Stimulated activated CD8-positive, alpha-beta memory T cell treated with anti-CD3 and anti-CD28 coated beads, Interleukin-4, amount 100 ng/mL, for 24 hours (primary cell): ENCODE measurements around the gene NUDT2.

Experiments
- DNase-seq: peaks from one replicate; pipeline ENCODE4 v3.0.0-alpha.2; 2020; ENCODE audit warnings: low read depth

NUDT2 gene

GRCh38 chr9:34385561-34386230, 56.3 kb downstream of the NUDT2 start:
- no peak for DNase-seq

DNA sequence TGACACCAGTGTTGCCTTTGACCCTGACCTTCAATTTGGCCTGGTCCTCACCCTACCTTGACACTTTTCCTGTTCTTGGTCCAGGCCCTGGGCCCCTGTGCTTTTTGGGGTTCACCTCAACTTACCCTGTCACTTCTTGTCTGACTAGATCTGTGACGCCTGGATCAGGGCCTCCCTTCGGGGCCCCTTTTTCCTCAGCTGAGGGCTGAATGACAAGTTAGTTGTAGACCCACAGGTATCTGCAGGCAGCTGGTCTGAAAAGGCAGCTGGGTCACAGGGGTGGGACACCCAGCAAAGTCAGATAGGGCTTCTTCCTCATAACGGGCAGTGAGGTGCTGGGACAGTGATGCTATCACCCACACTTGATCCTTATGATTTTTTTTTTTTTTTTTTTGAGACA, 57.3 kb downstream of the NUDT2 start:
- DNase-seq = no peak

- DNase-seq = no peak
Measured at GRCh38 chr9:34387239-34387638, 57.9 kb downstream of the NUDT2 start.

GRCh38 chr9:34392511-34392910, 63.1 kb downstream of the NUDT2 start:
- no peak for DNase-seq
